Measurements from ENCODE around the gene CNDP2. TPM values are rescaled to one million over a fixed set of nuclear protein-coding genes. Genes with fewer than 3 reads are reported as not detected.

CNDP2 gene
- total and polyA plus RNA-seq, 2 donors (not counting 1 experiment from before 2014, with no cell fraction given): 121 to 182 TPM

DNA sequence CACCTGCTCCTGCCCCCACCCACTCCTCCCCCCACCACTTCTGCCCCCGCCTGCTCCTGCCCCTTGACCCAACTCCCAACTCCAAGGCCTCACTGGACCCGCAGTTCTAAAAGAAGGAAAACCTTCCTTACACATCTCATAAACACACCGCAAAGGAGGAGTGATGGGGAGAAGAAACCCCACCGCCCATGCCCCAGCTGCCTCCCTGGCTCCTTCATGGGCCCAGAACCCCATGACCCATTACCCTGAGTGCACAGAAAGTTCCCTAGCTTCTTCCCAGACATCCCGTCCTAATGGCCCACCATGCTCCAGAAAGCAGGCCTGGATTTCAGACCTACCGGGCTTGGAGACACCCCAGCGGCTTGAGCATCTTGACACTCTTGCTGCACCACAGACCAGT, 17.8 kb upstream of the CNDP2 start:
- ATAC-seq (ENCODE audit: low read depth): no peak
- H3K4me2 ChIP-seq (replicated peaks; ENCODE audit: low read depth, low read length, poor library complexity, severe bottlenecking): no peak overlapping the region
- H3K27ac ChIP-seq (ENCODE audit: low read length in 2 of 2): no peak overlapping the region
- H4K20me1 ChIP-seq (ENCODE audit: control insufficient read depth, insufficient read depth, low read length, poor library complexity, severe bottlenecking): no peaks in the 10 kb centered on the region
- H3K36me3 ChIP-seq (replicated peaks in 1 of 2; ENCODE audit: control extremely low read depth in 1 of 2, control insufficient read depth in 1 of 2, extremely low read depth in 1 of 2, insufficient read depth in 2 of 2, low read length in 1 of 2): no peaks in the 10 kb centered on the region
- H3K27me3 ChIP-seq (replicated peaks in 1 of 4; ENCODE audit: control extremely low read depth in 1 of 4, control insufficient read depth in 3 of 4, insufficient read depth in 4 of 4, low read length in 3 of 4): peaks cover 0 to 14% (median 3%) of the 10 kb centered on the region in 4 experiments
- no peaks in the 10 kb centered on the region for H3K4me1 ChIP-seq (ENCODE audit: control insufficient read depth in 2 of 2, insufficient read depth in 2 of 2, low read length in 2 of 2)
- no peak overlapping the region for H2AFZ ChIP-seq (ENCODE audit: insufficient read depth, low read depth, low read length, poor library complexity, severe bottlenecking)
- 98% methylated on average over 4 of the region's 7 CpGs for WGBS (ENCODE audit: insufficient coverage)
- H3K9me3 ChIP-seq (ENCODE audit: control extremely low read depth in 1 of 3, control insufficient read depth in 2 of 3, insufficient read depth in 1 of 3, low read length in 2 of 3): no peaks in the 10 kb centered on the region
- TF ChIP-seq, protein P1, sequence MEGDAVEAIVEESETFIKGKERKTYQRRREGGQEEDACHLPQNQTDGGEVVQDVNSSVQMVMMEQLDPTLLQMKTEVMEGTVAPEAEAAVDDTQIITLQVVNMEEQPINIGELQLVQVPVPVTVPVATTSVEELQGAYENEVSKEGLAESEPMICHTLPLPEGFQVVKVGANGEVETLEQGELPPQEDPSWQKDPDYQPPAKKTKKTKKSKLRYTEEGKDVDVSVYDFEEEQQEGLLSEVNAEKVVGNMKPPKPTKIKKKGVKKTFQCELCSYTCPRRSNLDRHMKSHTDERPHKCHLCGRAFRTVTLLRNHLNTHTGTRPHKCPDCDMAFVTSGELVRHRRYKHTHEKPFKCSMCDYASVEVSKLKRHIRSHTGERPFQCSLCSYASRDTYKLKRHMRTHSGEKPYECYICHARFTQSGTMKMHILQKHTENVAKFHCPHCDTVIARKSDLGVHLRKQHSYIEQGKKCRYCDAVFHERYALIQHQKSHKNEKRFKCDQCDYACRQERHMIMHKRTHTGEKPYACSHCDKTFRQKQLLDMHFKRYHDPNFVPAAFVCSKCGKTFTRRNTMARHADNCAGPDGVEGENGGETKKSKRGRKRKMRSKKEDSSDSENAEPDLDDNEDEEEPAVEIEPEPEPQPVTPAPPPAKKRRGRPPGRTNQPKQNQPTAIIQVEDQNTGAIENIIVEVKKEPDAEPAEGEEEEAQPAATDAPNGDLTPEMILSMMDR (IDR thresholded peaks at IDR 0.05): no peak
- no peak for TF ChIP-seq EZH2 (IDR thresholded peaks at IDR 0.05; ENCODE audit: borderline replicate concordance, insufficient read depth, low read depth, low read length, poor library complexity, severe bottlenecking)
- H3K9ac ChIP-seq (ENCODE audit: low read length): no peak overlapping the region
- Mint-ChIP-seq H3K9me3 (ENCODE audit: insufficient read depth) (no peaks in the 10 kb centered on the region), H3K27ac (no peak overlapping the region), H3K27me3 (peaks cover 18% of the 10 kb centered on the region), H3K4me3 (no peak overlapping the region), H3K4me1 (no peaks in the 10 kb centered on the region)
- intact Hi-C loops (cut with micrococcal nuclease): no loop called here
- ChIA-PET CTCF (no interaction called here), POLR2A (no interaction called here)
- no peaks in the 10 kb centered on the region for H3K79me2 ChIP-seq (ENCODE audit: control insufficient read depth, insufficient read depth, low read length)
- no peak overlapping the region for H3K4me3 ChIP-seq (ENCODE audit: control extremely low read depth in 1 of 5, extremely low read depth in 1 of 5, insufficient read depth in 1 of 5, low read depth in 2 of 5, low read length in 4 of 5)
- DNase-seq: no peak

- CTCF ChIA-PET: no interaction called here
- ATAC-seq (ENCODE audit: low read depth) (no peak), DNase-seq (no peak)
- Histone ChIP-seq H3K27ac (ENCODE audit: low read length in 2 of 2) (no peak overlapping the region), H3K4me2 (replicated peaks; ENCODE audit: low read depth, low read length, poor library complexity, severe bottlenecking) (no peak overlapping the region), H3K4me1 (ENCODE audit: control insufficient read depth in 2 of 2, insufficient read depth in 2 of 2, low read length in 2 of 2) (no peaks in the 10 kb centered on the region), H3K79me2 (ENCODE audit: control insufficient read depth, insufficient read depth, low read length) (no peaks in the 10 kb centered on the region), H4K20me1 (ENCODE audit: control insufficient read depth, insufficient read depth, low read length, poor library complexity, severe bottlenecking) (no peaks in the 10 kb centered on the region), H2AFZ (ENCODE audit: insufficient read depth, low read depth, low read length, poor library complexity, severe bottlenecking) (no peak overlapping the region), H3K9ac (ENCODE audit: low read length) (no peak overlapping the region), H3K27me3 (replicated peaks in 1 of 4; ENCODE audit: control extremely low read depth in 1 of 4, control insufficient read depth in 3 of 4, insufficient read depth in 4 of 4, low read length in 3 of 4) (peaks cover 0 to 14% (median 3%) of the 10 kb centered on the region in 4 experiments), H3K36me3 (replicated peaks in 1 of 2; ENCODE audit: control extremely low read depth in 1 of 2, control insufficient read depth in 1 of 2, extremely low read depth in 1 of 2, insufficient read depth in 2 of 2, low read length in 1 of 2) (no peaks in the 10 kb centered on the region), H3K4me3 (ENCODE audit: control extremely low read depth in 1 of 5, extremely low read depth in 1 of 5, insufficient read depth in 1 of 5, low read depth in 2 of 5, low read length in 4 of 5) (no peak overlapping the region), H3K9me3 (ENCODE audit: control extremely low read depth in 1 of 3, control insufficient read depth in 2 of 3, insufficient read depth in 1 of 3, low read length in 2 of 3) (no peaks in the 10 kb centered on the region)
- H3K9me3 Mint-ChIP-seq (ENCODE audit: insufficient read depth): no peaks in the 10 kb centered on the region
- TF ChIP-seq, protein P1 (IDR thresholded peaks at IDR 0.05): no peak
- TF ChIP-seq EZH2 (IDR thresholded peaks at IDR 0.05; ENCODE audit: borderline replicate concordance, insufficient read depth, low read depth, low read length, poor library complexity, severe bottlenecking): no peak
- peaks cover 18% of the 10 kb centered on the region for H3K27me3 Mint-ChIP-seq
- no peak overlapping the region for H3K4me3 Mint-ChIP-seq
- POLR2A ChIA-PET: no interaction called here
- no peak overlapping the region for H3K27ac Mint-ChIP-seq
- intact Hi-C loops (cut with micrococcal nuclease): no loop called here
- 86% methylated on average over 6 of the region's 6 CpGs for WGBS (ENCODE audit: insufficient coverage)
- H3K4me1 Mint-ChIP-seq: no peaks in the 10 kb centered on the region
These were observed 17.3 kb upstream of the CNDP2 start for GRCh38 chr18:74478880-74479279.

Data from B cell (primary cell).